HG03565 (cell line): ENCODE data around the gene KBTBD2.
"Not testable (repeated sequence)": the region's sequence is repeated elsewhere in the genome, so short reads cannot be mapped to it uniquely, and the experiment has no call there.

Source experiments
- ATAC-seq: cut with Tn5 transposase; IDR thresholded peaks from one replicate; pipeline ENCODE4 v1.9.1; 2021; ENCODE audit warnings: mild to moderate bottlenecking, moderate library complexity; ENCODE audit not compliant: unreplicated experiment

KBTBD2 gene

GRCh38 chr7:32891043-32891799 is at the start of gene KBTBD2:
Gene KBTBD2 (minus strand): TSS chr7:32891760. CDS start chr7:32879604, 12,156 bp downstream.
- peak; percentile 57 for ATAC-seq

GRCh38 chr7:32941181-32941580 is 49.6 kb upstream of the KBTBD2 start:
- ATAC-seq = no peak

DNA sequence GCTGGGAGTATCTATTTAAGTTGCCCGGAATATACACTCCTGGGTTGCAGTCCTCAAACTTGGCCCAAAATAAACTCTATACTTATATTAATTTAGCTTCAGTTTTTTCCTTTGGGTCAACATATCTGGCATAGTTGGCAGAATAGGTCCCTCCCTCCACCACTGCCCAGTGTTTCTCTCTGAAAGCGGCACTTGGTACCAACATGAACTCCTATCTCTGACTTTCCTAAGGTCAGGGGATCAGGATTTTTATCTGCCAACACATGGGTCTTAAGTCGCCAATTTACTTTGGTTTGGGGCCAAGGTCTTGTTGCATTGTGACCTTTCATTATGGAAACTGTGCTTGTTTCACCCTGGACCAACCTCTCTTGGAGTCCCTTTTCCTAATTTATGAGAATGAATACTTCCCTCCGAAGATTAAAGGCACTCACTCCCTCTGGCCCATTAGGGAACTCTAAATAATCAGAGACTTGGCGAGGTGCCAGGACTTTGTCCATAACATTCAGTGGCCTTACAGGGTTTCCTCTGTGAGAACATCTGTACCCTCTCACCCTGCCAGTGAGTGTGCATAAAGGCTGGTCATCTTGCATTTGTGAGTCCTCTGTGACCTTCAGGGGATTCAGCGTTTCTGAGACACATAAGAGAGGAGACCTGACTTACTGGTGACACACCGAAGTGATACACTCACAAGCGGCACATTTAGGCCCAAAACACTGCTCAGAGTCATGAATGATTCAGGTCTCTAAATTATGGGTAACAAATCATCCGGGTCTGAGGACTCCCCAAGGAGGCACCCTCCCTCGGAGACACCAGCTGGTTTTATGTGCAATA is 46.0 kb upstream of the KBTBD2 start:
- ATAC-seq = no peak

DNA sequence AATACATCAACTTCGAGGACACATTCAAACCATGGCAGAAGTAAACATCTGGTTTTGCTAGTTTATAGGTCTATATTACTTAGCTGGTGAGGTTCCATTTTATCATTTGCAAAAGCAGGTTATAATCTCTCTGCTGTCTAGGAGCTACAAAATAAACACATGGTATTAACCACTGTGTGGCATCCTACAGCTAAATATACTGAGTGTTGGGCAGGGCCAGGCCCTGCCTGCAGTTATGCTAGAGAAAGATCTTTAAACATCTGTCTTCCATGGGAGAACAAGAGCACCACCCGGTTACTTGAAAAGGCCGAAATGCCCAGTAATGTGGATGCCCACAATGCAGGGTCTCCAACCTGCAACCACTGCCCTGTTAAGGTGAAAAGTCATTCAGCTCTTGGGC is 45.1 kb upstream of the KBTBD2 start:
- ATAC-seq = no peak

- no peak for ATAC-seq
These were observed 44.0 kb upstream of the KBTBD2 start for GRCh38 chr7:32935558-32935957.

GRCh38 chr7:32930378-32930777 is 38.8 kb upstream of the KBTBD2 start:
- no peak for ATAC-seq

DNA sequence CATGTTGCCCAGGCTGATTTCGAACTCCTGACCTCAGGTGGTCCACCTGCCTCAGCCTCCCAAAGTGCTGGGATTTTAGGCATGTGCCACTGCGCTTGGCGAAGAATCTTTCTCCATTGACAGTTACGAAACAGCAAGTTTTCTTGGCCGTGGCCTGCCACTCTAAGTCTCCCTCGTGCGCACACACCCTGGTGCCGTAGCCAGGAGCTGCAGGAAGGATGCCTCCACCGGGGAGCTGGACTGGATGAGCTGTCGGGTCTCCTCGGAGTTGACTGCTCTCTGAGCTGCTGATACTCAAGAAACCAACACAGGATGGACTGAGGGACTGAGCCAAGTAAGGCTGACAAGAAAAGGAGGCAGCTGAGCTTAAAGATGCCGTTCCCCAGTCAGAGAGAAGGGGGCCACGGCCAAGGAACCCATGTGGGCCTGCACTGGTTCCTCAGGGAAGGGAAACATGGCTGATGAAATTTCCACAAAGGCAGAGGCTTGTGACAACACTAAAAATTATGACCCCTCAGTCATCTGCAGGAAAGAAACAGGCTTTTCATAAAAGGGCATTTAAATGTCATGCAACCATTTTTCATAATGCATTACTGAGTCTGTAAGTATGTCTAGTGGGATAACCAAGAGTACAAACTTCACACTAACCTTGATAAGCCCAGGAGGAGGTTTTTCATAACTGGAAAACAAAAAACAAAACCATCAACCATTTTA is 38.0 kb upstream of the KBTBD2 start:
- ATAC-seq = no peak

GRCh38 chr7:32928785-32929298 is 37.3 kb upstream of the KBTBD2 start:
- no peak for ATAC-seq

DNA sequence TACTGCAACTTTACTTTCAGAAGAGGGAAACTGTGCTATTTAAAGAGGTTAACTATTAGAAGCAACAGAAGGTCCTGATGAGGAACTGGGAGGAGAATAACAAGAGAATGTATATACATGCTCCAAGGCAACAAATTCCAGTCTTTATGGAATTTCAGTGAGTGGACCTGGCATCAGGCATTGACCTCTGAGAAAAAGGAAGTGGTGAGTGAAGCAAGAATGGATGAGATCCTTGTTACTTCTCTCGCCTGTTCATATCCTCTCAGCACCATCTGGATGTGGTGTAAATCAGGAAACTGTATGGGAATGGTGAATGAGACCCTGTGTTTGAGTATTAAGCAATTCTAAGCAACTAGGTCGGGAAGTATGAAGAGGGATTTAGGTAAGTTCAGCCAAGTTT is 30.3 kb upstream of the KBTBD2 start:
- no peak for ATAC-seq

GRCh38 chr7:32916994-32917393 is 25.4 kb upstream of the KBTBD2 start:
- not testable (repeated sequence) for ATAC-seq

DNA sequence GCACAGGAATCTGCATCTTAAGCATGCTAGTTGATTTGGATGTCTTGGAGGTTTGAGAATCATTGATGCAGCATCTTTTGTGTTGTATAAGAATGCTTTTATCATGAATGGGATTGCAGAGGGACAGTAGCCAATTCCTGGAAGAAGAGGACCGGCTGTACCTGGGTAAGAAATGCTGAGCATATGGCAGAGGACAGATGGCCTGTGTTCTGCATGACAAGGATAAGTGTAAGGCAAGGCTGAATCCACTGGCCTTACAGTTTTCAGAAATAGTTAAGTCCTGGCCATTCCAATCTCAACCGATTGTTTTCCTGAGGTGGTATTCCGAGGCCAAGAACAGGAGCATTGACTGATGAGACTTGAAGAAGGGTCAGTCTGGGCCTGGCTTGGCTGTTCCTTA is 24.4 kb upstream of the KBTBD2 start:
- no peak for ATAC-seq

DNA sequence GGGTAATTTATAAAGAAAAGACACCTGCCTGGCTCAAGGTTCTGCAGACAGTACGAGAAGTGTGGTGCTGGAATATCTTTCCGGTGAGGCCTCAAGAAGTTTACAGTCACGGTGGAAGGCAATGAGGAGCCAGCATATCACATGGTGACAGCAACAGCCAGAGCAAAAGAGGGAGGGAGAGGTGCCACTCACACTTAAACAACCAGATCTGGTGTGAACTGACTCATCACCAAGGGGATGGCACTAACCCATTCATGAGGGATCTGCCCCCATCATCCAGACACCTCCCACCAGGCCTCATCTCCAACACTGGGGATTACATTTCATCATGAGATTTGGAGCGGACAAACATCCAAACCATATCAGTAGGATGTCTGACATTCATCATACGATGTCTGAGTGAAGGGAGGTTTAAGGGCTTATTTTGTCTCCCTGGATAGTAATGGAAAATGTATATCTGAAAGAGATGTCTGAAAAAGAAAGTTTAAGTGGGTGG is 23.5 kb upstream of the KBTBD2 start:
- no peak for ATAC-seq

DNA sequence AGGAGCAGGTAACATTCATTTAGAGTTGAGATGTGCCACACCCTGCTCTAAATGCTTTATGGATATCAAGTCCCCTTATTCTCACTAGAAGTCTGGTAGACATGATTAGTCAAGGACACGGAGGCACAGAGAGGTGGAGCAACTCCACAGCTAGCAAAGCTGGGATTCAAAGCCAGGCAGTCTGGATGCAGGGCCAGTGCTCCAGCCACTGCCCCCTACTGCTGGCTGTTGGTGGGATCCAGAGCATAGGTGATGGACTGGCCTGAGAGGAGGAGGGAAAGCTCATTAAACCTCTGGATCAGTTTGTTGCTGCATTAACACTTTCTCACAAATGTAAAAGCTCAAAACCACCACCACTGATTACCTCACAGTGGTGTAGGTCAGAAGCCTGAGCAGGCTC is 22.6 kb upstream of the KBTBD2 start:
- no peak for ATAC-seq

DNA sequence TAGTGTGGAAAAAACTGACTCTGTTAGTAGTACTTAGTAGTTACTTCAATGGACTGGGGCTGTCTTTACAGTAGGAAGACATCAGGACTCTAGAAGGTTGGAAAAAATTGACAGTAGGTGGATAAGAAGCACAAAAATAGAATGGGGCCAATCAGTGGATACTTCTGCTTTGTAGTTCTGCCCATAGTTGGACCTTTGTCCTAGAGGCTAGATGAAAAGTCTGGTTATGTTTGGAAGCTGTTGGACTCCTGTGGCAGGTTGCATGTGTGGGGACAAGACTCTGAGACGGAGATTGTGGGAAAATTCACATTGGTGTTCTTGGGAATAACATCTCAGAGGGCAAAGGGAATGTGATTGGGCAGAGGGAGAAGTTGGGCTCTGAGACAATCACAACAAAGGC is 18.6 kb upstream of the KBTBD2 start:
- ATAC-seq = no peak

GRCh38 chr7:32905175-32905662 is 13.7 kb upstream of the KBTBD2 start:
- ATAC-seq = peak; percentile 65

DNA sequence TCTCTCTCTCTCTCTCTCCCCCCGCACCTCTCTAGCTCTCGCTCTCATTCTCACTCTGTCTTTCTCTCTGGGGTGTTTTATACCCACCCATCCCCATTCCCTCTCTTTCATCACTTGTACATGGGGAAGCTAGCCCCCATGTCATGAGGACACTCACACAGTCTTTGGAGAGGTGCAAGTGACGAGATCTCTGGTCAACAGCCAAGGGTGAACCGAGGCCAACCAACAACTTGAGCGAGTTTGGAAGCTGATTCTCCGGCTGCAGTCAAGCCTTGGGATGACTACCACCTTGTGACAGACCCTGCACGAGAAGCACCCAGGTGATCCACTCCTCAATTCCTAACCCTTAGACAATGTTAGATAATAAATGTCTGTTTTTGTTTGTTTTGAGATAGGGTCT is 10.1 kb upstream of the KBTBD2 start:
- no peak for ATAC-seq

GRCh38 chr7:32900433-32900995 is 9.0 kb upstream of the KBTBD2 start:
- no peak for ATAC-seq

- ATAC-seq = not testable (repeated sequence)
These were observed 5.8 kb upstream of the KBTBD2 start for GRCh38 chr7:32897376-32897775.

GRCh38 chr7:32896564-32897347 is 5.2 kb upstream of the KBTBD2 start:
- no peak for ATAC-seq

DNA sequence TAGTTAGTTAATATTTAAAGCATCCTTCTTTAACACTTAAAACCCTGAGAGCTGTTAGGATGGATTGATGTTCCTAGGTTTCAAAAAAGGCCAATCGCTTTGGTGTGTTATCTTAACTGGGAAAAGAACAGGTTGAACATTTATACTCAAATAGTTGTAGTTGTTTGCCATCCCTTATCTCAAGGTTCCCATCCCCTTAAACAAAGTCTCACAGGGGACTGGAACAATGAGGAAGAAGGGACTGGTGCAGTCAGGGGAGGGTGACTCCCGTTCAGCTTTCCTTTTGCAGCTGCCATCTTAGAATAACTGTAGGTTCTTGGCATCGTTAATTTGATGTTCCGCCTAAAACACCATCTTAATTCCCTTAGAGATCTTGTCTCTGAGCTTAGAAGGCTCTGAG is 2.6 kb upstream of the KBTBD2 start:
- ATAC-seq = no peak
